Upper lobe of left lung (tissue), 6 donors: ENCODE results near the gene NMRK2. TPM values are rescaled to one million over a fixed set of nuclear protein-coding genes. Genes with fewer than 3 reads are reported as not detected.
"Not testable (repeated sequence)": the region's sequence is repeated elsewhere in the genome, so short reads cannot be mapped to it uniquely, and the experiment has no call there.

Experiments
- ATAC-seq, 2 donors: fragments of 200-7000 bp; cut with Tn5 transposase; one replicate each; pipeline ENCODE4 v1.9.1; 2022; ENCODE audit warnings: mild to moderate bottlenecking in 2 of 2, moderate library complexity in 2 of 2; ENCODE audit not compliant: low FRiP score in 2 of 2
- DNase-seq, 2 donors: peaks; one replicate each; pipeline ENCODE4 v3.0.0-alpha.2; 2019 to 2020
- H3K27ac ChIP-seq, 4 donors: fragments of 200-600 bp; sonication (generic); one replicate each; pipeline ENCODE4 v1.5.1; 2016 to 2019
- H3K27me3 ChIP-seq, 4 donors: fragments of 200-600 bp; sonication (generic); one replicate each; pipeline ENCODE4 v1.5.1; 2017 to 2019
- H3K36me3 ChIP-seq, 4 donors: fragments of 200-600 bp; sonication (generic); one replicate each; pipeline ENCODE4 v1.5.1; 2016 to 2019
- H3K4me1 ChIP-seq, 4 donors: fragments of 200-600 bp; sonication (generic); one replicate each; pipeline ENCODE4 v1.5.1; 2018 to 2019
- H3K4me3 ChIP-seq, 4 donors: fragments of 200-600 bp; sonication (generic); one replicate each; pipeline ENCODE4 v1.5.1; 2017 to 2019; ENCODE audit warnings: mild to moderate bottlenecking in 2 of 4, moderate library complexity in 1 of 4
- H3K9me3 ChIP-seq, 4 donors: fragments of 200-600 bp; sonication (generic); one replicate each; pipeline ENCODE4 v1.5.1; 2018 to 2019
- EP300 ChIP-seq, 4 donors: sonication (generic); formaldehyde crosslinking; IDR thresholded peaks; one replicate each; pipeline ENCODE4 v1.5.1; 2017; ENCODE audit warnings: antibody characterized with exemption in 4 of 4, control low read depth in 2 of 4
- POLR2A ChIP-seq, 4 donors: fragments of 450-650 bp; IDR thresholded peaks; one replicate each; pipeline ENCODE4 v1.5.1; 2016 to 2017; ENCODE audit warnings: antibody characterized with exemption in 4 of 4, mild to moderate bottlenecking in 2 of 4
- POLR2AphosphoS5 ChIP-seq, 2 donors: sonication (generic); formaldehyde crosslinking; IDR thresholded peaks; one replicate each; pipeline ENCODE4 v1.5.1; 2017; ENCODE audit warnings: antibody characterized with exemption in 2 of 2
- WGBS, 2 donors: methylation state at CpG; one replicate each; pipeline ENCODE4 v1.1.5; 2017 to 2018; 5-methylcytosine and 5-hydroxymethylcytosine counted together
- total RNA-seq, 6 donors: library from RNA; depleted of rRNA in 4 of 6; stranded (reverse); fragments of >200 nt in 4 of 6; gene quantifications; one replicate each; pipeline versions ENCODE4 v1.1.0 to v1.2.1, GENCODE V29; 2016 to 2021
- TF ChIP-seq, protein P1 (sequence below), 6 experiments: fragments of 450-650 bp in 4 of 6; fragments of 200-600 bp in 2 of 6; sonication (generic) in 2 of 6; IDR thresholded peaks; one replicate each; pipeline ENCODE4 v1.5.1; 2016 to 2019; ENCODE audit warnings: antibody characterized with exemption in 6 of 6
- donor health status: DM: no; HTN: no; CAD: no; lungs with moderate emphysema.
- donor health status: DM: no; HTN: yes; CAD: no; lungs with severe emphysema.

NMRK2 gene
- total RNA-seq, 6 donors from 2014 or later = not detected

- Histone ChIP-seq H3K4me3 (no peak overlapping the region), H3K27ac (no peak overlapping the region), H3K36me3 (no peaks in the 10 kb centered on the region), H3K4me1 (no peaks in the 10 kb centered on the region), H3K9me3 (no peaks in the 10 kb centered on the region), H3K27me3 (no peaks in the 10 kb centered on the region)
- ATAC-seq = no peak
- TF ChIP-seq POLR2AphosphoS5 (IDR thresholded peaks at IDR 0.05) (no peak), POLR2A (IDR thresholded peaks at IDR 0.05) (no peak), EP300 (IDR thresholded peaks at IDR 0.05) (no peak)
- TF ChIP-seq, protein P1, sequence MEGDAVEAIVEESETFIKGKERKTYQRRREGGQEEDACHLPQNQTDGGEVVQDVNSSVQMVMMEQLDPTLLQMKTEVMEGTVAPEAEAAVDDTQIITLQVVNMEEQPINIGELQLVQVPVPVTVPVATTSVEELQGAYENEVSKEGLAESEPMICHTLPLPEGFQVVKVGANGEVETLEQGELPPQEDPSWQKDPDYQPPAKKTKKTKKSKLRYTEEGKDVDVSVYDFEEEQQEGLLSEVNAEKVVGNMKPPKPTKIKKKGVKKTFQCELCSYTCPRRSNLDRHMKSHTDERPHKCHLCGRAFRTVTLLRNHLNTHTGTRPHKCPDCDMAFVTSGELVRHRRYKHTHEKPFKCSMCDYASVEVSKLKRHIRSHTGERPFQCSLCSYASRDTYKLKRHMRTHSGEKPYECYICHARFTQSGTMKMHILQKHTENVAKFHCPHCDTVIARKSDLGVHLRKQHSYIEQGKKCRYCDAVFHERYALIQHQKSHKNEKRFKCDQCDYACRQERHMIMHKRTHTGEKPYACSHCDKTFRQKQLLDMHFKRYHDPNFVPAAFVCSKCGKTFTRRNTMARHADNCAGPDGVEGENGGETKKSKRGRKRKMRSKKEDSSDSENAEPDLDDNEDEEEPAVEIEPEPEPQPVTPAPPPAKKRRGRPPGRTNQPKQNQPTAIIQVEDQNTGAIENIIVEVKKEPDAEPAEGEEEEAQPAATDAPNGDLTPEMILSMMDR (IDR thresholded peaks at IDR 0.05) = no peak
- DNase-seq = no peak
- 71 to 77% methylated on average over 11 of the region's 11 CpGs for WGBS, 2 donors
These were observed 11.3 kb downstream of the NMRK2 start for GRCh38 chr19:3944018-3944721.

GRCh38 chr19:3945838-3946237 is 13.0 kb downstream of the NMRK2 start:
- no peak overlapping the region for H3K27ac ChIP-seq
- no peaks in the 10 kb centered on the region for H3K9me3 ChIP-seq
- no peak for DNase-seq
- no peak for ATAC-seq
- no peak overlapping the region for H3K4me3 ChIP-seq
- peaks cover 0 to 7% (median 4%) of the 10 kb centered on the region in 4 donors for H3K4me1 ChIP-seq
- 51 to 68% methylated on average over 2 of the region's 2 CpGs for WGBS, 2 donors
- peaks cover 0 to 5% (median 0%) of the 10 kb centered on the region in 4 donors for H3K27me3 ChIP-seq
- TF ChIP-seq, protein P1 (IDR thresholded peaks at IDR 0.05) = no peak
- TF ChIP-seq POLR2A (IDR thresholded peaks at IDR 0.05) (no peak), POLR2AphosphoS5 (IDR thresholded peaks at IDR 0.05) (no peak), EP300 (IDR thresholded peaks at IDR 0.05) (no peak)
- H3K36me3 ChIP-seq = no peaks in the 10 kb centered on the region

- peaks cover 0 to 16% (median 6%) of the 10 kb centered on the region in 4 donors for H3K4me1 ChIP-seq
- ATAC-seq, H3K36me3 ChIP-seq, H3K27ac ChIP-seq, H3K27me3 ChIP-seq, DNase-seq, H3K4me3 ChIP-seq, H3K9me3 ChIP-seq: not testable (repeated sequence)
- WGBS, 2 donors = 80 to 90% methylated on average over 15 of the region's 15 CpGs
These were observed 14.6 kb downstream of the NMRK2 start for GRCh38 chr19:3947316-3947933.

- no peak for TF ChIP-seq POLR2A (IDR thresholded peaks at IDR 0.05)
- no peak for TF ChIP-seq EP300 (IDR thresholded peaks at IDR 0.05)
- TF ChIP-seq POLR2AphosphoS5 (IDR thresholded peaks at IDR 0.05) = no peak
- TF ChIP-seq, protein P1 (IDR thresholded peaks at IDR 0.05) = no peak
- Histone ChIP-seq H3K9me3 (no peaks in the 10 kb centered on the region), H3K36me3 (no peaks in the 10 kb centered on the region), H3K27ac (no peak overlapping the region), H3K4me3 (no peak overlapping the region), H3K4me1 (peaks cover 0 to 16% (median 6%) of the 10 kb centered on the region in 4 donors), H3K27me3 (peaks cover 0 to 6% (median 0%) of the 10 kb centered on the region in 4 donors)
- WGBS, 2 donors = 70 to 73% methylated on average over 4 to 7 of the region's 11 CpGs
- no peak for DNase-seq
- no peak for ATAC-seq
These were observed 16.4 kb downstream of the NMRK2 start for GRCh38 chr19:3949294-3949693.

DNA sequence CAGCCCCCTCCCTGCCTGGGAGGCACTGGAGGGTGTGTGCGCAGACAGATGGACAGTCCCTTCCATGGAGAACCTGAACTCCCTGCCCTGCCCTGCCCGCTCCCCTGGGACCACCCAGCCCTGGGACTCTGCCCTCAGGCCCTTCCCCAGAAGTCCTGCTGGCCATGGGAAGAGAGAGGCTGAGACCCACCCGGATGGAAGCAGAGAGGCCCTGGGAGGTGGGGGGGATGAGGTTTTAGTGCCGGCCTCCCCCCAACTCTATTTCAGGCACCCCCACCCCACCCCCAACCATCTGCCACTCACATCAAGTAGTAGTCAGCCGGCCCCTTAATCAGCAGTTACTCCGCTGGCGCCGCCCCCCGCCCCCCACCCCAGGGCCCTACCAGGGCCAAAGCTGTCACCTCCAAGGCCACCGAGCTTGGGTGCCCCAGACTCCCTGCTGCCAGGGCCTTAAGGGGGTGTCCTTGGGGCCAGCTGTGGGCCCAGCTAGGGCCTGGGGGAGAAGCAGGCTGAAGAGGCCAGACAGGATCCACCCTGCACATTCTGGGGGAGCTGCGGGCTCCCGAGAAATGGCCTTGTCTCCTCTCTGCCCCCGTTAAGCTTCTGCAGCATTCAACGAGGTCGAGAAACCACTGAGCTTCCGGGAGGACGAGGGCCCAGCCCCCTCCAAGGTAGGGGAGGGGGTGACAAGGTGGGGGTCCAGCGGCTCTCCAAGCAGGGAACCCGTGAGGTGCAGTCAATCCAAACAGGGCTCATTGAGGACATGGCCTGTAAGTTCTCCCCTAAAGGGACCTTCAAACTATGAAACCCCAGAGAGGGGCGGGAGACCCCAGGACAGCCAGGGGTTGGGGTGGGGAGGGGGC is 17.4 kb downstream of the NMRK2 start:
- ATAC-seq (no peak), DNase-seq (no peak)
- Histone ChIP-seq H3K9me3 (no peaks in the 10 kb centered on the region), H3K27me3 (peaks cover 0 to 6% (median 0%) of the 10 kb centered on the region in 4 donors), H3K4me1 (peaks cover 0 to 16% (median 6%) of the 10 kb centered on the region in 4 donors), H3K27ac (peak overlapping the region in 3 of 4 donors; percentile 30 to 54 (median 49)), H3K4me3 (peak overlapping the region in 2 of 4 donors; percentile 22 to 27), H3K36me3 (no peaks in the 10 kb centered on the region)
- 43 to 80% methylated on average over 1 to 20 of the region's 20 CpGs for WGBS, 2 donors
- TF ChIP-seq EP300 (IDR thresholded peaks at IDR 0.05) (no peak), POLR2A (IDR thresholded peaks at IDR 0.05) (no peak), POLR2AphosphoS5 (IDR thresholded peaks at IDR 0.05) (no peak)
- TF ChIP-seq, protein P1 (IDR thresholded peaks at IDR 0.05) = no peak
